ENCODE results near the gene SCMH1.

DNA sequence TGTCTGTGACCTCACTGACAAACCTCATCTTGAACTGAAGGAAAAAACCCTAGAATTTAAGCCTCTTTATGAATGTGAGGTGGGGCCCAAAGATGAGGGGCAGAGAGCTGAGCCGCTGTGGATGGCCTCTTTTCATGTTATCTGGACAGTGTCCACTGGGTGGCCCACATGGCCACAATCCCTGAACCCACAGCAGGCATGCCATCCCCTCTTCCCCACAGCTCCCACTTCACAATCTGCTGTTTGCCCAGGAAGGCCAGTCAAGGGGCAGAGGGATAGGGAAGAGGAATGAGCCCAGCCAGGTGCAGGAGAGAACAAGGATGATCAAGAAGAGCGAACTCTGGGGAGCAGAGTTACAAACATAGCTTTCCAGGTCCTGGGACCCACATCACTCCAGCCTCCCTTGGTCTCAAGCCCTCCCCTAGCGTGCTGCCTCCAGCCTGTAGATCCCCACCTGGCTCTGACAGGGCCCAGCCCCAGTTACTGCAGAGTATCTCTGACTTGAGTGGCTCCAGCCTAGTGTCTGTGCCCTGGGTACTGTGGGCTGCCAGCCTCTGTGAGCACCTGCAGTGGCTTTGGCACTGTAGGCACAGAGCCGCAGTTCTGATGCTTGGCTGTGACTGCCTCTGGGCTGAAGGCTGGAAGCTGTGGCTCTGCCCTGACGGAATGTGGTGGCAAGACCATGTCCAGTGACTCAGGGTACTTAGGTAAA is 218.7 kb downstream of the SCMH1 start:
- TF ChIP-seq EP300 (IDR thresholded peaks at IDR 0.05) (no peak), POLR2A (IDR thresholded peaks at IDR 0.05) (no peak)
- TF ChIP-seq, protein P1, sequence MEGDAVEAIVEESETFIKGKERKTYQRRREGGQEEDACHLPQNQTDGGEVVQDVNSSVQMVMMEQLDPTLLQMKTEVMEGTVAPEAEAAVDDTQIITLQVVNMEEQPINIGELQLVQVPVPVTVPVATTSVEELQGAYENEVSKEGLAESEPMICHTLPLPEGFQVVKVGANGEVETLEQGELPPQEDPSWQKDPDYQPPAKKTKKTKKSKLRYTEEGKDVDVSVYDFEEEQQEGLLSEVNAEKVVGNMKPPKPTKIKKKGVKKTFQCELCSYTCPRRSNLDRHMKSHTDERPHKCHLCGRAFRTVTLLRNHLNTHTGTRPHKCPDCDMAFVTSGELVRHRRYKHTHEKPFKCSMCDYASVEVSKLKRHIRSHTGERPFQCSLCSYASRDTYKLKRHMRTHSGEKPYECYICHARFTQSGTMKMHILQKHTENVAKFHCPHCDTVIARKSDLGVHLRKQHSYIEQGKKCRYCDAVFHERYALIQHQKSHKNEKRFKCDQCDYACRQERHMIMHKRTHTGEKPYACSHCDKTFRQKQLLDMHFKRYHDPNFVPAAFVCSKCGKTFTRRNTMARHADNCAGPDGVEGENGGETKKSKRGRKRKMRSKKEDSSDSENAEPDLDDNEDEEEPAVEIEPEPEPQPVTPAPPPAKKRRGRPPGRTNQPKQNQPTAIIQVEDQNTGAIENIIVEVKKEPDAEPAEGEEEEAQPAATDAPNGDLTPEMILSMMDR (IDR thresholded peaks at IDR 0.05): no peak
